Brain microvascular endothelial cell (primary cell): Measurements from ENCODE around the gene MLPH.

Experiments used
- DNase-seq: peaks from one replicate; pipeline ENCODE4 v3.0.0-alpha.2; 2020
- H3K27ac ChIP-seq: fragments of 250-450 bp; sonication (Bioruptor Pico); 2 replicates; pipeline ENCODE4 v1.5.1; 2020; ENCODE audit warnings: mild to moderate bottlenecking, moderate library complexity
- H3K27me3 ChIP-seq: fragments of 250-450 bp; sonication (Bioruptor Pico); replicated peaks from 2 replicates; pipeline ENCODE4 v1.5.1; 2020; ENCODE audit warnings: mild to moderate bottlenecking
- H3K36me3 ChIP-seq: fragments of 250-450 bp; sonication (Bioruptor Pico); replicated peaks from 2 replicates; pipeline ENCODE4 v1.5.1; 2020; ENCODE audit warnings: mild to moderate bottlenecking
- H3K4me3 ChIP-seq: 2 replicates; pipeline ENCODE4 v1.5.1; 2011; ENCODE audit warnings: low read depth, mild to moderate bottlenecking, control low read depth, low read length, moderate library complexity
- in situ Hi-C: cut with HindIII; loops from 2 replicates; pipeline ENCODE4 v1.10.0; 2017; ENCODE audit warnings: low sequenced_read_pairs, low pct_ligation_motif_present
- TF ChIP-seq, protein P1 (sequence below): IDR thresholded peaks from 2 replicates; pipeline ENCODE4 v1.5.1; 2011; ENCODE audit warnings: low read depth, mild to moderate bottlenecking, moderate library complexity, low read length, control low read depth, inconsistent platforms; ENCODE audit errors: missing control alignments

Gene MLPH

DNA sequence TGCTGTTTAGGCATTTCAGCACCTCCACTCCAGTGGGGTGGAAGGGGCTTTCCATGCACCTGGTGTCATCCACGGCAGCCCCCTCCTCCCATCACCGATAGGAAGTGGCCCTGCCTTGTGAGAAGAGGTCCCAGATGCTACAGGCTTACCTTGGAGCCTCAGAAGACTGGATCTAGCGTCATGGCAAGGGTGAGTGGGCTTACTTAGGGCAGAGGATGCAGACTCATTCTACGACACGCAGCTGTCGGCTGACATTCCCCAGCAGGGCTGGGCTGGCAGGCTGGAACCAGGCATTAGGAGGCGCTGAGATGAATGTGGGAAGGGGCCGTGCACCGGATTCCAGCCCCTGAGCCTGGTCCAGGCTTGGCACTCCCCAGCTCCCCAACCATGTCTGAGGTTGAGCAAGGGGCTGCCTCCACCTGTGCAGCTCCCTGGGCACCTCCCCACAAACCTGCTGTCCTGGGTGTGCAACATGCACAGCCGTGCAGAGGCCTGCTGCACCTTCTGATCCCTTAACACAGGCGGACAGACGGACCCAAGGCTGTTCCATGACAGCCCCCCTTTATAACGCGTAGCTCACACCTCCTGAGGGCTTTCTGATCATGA lies 77.6 kb downstream of the MLPH start:
- Histone ChIP-seq H3K27me3 (no peaks in the 10 kb centered on the region), H3K4me3 (no peak overlapping the region), H3K27ac (no peak overlapping the region), H3K36me3 (no peaks in the 10 kb centered on the region)
- in situ Hi-C loops, result no loop called here
- TF ChIP-seq, protein P1, sequence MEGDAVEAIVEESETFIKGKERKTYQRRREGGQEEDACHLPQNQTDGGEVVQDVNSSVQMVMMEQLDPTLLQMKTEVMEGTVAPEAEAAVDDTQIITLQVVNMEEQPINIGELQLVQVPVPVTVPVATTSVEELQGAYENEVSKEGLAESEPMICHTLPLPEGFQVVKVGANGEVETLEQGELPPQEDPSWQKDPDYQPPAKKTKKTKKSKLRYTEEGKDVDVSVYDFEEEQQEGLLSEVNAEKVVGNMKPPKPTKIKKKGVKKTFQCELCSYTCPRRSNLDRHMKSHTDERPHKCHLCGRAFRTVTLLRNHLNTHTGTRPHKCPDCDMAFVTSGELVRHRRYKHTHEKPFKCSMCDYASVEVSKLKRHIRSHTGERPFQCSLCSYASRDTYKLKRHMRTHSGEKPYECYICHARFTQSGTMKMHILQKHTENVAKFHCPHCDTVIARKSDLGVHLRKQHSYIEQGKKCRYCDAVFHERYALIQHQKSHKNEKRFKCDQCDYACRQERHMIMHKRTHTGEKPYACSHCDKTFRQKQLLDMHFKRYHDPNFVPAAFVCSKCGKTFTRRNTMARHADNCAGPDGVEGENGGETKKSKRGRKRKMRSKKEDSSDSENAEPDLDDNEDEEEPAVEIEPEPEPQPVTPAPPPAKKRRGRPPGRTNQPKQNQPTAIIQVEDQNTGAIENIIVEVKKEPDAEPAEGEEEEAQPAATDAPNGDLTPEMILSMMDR, result no peak
- no peak for DNase-seq

DNA sequence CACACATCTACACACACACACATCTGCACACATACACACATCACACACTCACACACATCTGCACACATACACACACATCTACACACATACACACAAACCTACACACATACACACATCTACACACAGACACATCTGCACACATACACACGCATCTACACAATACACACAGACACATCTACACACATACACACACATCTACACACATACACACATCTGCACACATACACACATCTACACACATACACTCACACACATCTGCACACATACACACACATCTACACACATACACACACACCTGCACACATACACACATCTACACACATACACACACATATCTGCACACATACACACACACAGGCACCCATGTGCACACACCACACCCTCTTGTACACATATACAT lies 78.9 kb downstream of the MLPH start:
- Histone ChIP-seq H3K27me3 (no peaks in the 10 kb centered on the region), H3K4me3 (no peak overlapping the region)
- in situ Hi-C loops, result no loop called here

DNA sequence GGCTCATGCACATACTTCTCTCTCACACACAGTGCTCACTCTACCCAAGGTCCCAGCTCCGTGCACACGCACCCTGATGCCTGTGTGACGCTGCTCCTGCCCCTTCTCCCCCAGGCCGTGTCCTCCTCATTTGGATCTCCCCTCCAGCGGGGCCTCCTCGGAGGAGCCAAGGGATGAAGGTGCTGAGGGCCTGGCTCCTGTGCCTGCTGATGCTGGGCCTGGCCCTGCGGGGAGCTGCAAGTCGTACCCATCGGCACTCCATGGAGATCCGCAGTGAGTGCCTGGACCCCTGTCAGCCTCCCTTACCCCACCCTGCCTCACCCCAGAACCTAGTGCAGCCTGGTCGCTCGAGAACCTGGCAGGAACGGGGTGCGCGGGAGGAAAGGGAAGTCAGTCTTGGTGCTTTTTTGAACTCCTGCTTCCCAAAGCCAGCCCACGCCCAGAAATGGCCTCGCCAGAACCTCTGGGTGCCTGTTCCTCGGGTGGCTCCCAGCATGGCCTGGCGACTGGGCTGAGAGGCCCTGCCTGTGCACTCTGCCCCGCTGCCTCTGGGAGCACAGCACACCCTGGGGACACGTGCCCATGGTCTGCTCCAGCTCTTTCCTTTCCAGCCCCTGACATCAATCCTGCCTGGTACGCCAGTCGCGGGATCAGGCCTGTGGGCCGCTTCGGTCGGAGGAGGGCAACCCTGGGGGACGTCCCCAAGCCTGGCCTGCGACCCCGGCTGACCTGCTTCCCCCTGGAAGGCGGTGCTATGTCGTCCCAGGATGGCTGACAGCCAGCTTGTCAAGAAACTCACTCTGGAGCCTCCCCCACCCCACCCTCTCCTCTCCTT lies 79.6 kb downstream of the MLPH start, which contains the start of gene PRLH:
PRLH (plus strand) TSS at position 174 of the 835 bp plus-strand sequence; CDS start at position 174, 0 bp downstream.
- in situ Hi-C loops, result no loop called here
- H3K36me3 ChIP-seq, result no peaks in the 10 kb centered on the region
- H3K4me3 ChIP-seq, result no peak within 1 kb of the TSS
- no peaks in the 10 kb centered on the region for H3K27me3 ChIP-seq
- TF ChIP-seq, protein P1, result no peak
- no peak within 1 kb of the TSS for H3K27ac ChIP-seq
- DNase-seq, result no peak

More for the DNA sequence above, 78.9 kb downstream of the MLPH start:
- TF ChIP-seq, protein P1, result no peak
- DNase-seq, result no peak
- Histone ChIP-seq H3K36me3 (no peaks in the 10 kb centered on the region), H3K27ac (no peak overlapping the region)

DNA sequence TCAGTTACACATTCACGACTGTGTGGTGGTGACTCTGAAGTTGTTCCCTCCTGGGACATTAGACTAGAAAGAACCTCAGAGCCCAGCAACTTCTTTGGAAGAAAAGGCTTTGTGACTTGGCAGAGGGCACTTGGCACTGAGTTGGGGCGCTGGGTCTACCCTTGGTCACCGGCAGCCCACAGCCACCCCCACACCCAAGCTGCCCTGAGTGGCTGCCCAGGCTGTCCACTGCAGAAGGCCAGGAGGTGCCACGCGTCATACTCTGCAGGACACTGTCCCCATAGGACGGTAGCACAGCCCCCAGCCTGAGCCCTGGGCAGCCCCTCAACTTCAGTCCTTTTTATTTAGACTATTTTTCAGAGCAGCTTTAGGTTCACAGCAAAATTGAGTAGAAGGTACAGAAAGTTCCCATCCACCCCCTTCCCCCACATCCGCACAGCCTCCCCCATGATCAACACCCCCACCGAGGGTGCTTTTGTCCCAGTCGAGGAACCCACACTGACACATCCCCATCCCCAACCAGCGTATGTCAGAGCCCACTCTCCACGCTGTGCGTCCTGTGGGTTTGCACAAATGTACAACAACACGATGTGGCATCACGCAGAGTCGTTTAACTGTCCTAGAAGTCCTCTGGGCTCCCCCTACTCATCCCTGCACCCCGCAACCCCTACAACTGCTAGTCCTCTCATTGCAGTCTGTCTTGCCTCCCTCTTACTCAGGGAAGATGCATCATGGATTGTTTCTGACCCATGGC lies 80.4 kb downstream of the MLPH start:
- Histone ChIP-seq H3K27ac (no peak overlapping the region), H3K27me3 (no peaks in the 10 kb centered on the region), H3K4me3 (no peak overlapping the region), H3K36me3 (no peaks in the 10 kb centered on the region)
- DNase-seq, result no peak
- in situ Hi-C loops, result no loop called here
- TF ChIP-seq, protein P1, result no peak

DNA sequence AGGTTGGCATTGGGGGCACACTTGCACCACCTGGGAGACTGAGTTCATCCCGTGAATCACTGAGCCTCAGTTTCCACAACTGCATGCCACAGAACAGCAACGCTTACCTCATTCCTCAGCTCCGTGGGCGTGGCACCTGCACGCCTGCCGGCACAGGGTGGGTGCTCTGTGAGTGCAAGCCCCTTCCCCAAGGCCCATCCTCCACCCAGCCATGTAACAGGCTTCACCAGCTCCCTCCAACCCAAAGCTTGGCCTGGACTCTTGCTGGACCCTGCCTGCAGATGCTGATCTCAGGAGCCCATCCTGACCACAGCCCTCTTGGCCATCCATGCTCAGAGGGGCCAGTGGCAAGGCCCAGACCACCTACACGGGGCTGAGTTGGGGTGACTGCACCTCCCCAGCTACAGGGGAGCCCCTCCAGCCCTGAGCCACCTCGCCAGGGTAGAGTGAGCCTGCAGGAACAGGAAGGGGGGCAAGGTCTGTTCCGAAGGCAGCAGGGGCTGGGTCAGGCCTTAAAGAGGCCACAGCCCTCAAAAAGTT lies 81.1 kb downstream of the MLPH start:
- Histone ChIP-seq H3K27ac (no peak overlapping the region), H3K4me3 (no peak overlapping the region), H3K36me3 (no peaks in the 10 kb centered on the region), H3K27me3 (no peaks in the 10 kb centered on the region)
- in situ Hi-C loops, result no loop called here
- DNase-seq, result no peak
- TF ChIP-seq, protein P1, result no peak
